OCI-LY7 (cell line): ENCODE measurements around the gene CFAP61. TPM values are rescaled to one million over a fixed set of nuclear protein-coding genes. Genes with fewer than 3 reads are reported as not detected.

Experiments
- BruUV-seq: library from RNA; stranded (reverse); fragments of 400-500 nt; replicated peaks from 2 replicates; lab custom pipeline; 2021; lab: Mats Ljungman, UMichigan
- CTCF ChIA-PET: fragments of 300-600 bp; sonication (Branson Sonifier 250); formaldehyde crosslinking; loops from one replicate; lab custom pipeline; 2022; ENCODE audit warnings: antibody characterized with exemption; ENCODE audit not compliant: unreplicated experiment; lab: Charles Lee
- POLR2A ChIA-PET: fragments of 300-600 bp; sonication (Branson Sonifier 250); formaldehyde crosslinking; loops from one replicate; lab custom pipeline; 2022; ENCODE audit warnings: antibody characterized with exemption; lab: Charles Lee
- DNase-seq: peaks from one replicate; pipeline ENCODE4 v3.0.0-alpha.2; 2015; ENCODE audit warnings: low spot score
- H2AFZ ChIP-seq: fragments of 200-600 bp; sonication (generic), shearing (Covaris generic); 2 replicates; pipeline ENCODE4 v1.6.1; 2014; ENCODE audit warnings: mild to moderate bottlenecking, antibody characterized with exemption, low read length, moderate library complexity
- H3K27ac ChIP-seq: fragments of 200-600 bp; sonication (generic); 2 replicates; pipeline ENCODE4 v1.5.1; 2014; ENCODE audit warnings: mixed run types, low read depth, mild to moderate bottlenecking, moderate library complexity, low read length, inconsistent platforms; ENCODE audit not compliant: poor library complexity, severe bottlenecking
- H3K36me3 ChIP-seq: fragments of 200-600 bp; sonication (generic); 2 replicates; pipeline ENCODE4 v1.6.1; 2014; ENCODE audit warnings: mild to moderate bottlenecking, antibody characterized with exemption, low read length, moderate library complexity, mixed read lengths; ENCODE audit not compliant: insufficient read depth
- H3K4me1 ChIP-seq: fragments of 200-600 bp; sonication (generic); 2 replicates; pipeline ENCODE4 v1.5.1; 2014; ENCODE audit warnings: mild to moderate bottlenecking, low read length; ENCODE audit not compliant: insufficient read depth, poor library complexity, severe bottlenecking
- H3K4me2 ChIP-seq: fragments of 200-600 bp; sonication (generic); 2 replicates; pipeline ENCODE4 v1.6.1; 2014; ENCODE audit warnings: mild to moderate bottlenecking, low read length
- H3K4me3 ChIP-seq: fragments of 200-600 bp; sonication (generic); 2 replicates; pipeline ENCODE4 v1.5.1; 2014; ENCODE audit warnings: mild to moderate bottlenecking, low read depth, low read length; ENCODE audit not compliant: poor library complexity, severe bottlenecking
- H3K79me2 ChIP-seq: fragments of 200-600 bp; sonication (generic); 2 replicates; pipeline ENCODE4 v1.6.1; 2016; ENCODE audit warnings: low read depth, mild to moderate bottlenecking, low read length, moderate library complexity, mixed read lengths; ENCODE audit not compliant: insufficient read depth
- H3K9me2 ChIP-seq: fragments of 200-600 bp; sonication (generic); 2 replicates; pipeline ENCODE4 v1.6.1; 2016; ENCODE audit warnings: mild to moderate bottlenecking, low read length, mixed read lengths; ENCODE audit not compliant: insufficient read depth
- H3K9me3 ChIP-seq: fragments of 200-600 bp; sonication (generic); 2 replicates; pipeline ENCODE4 v1.6.1; 2014; ENCODE audit warnings: mild to moderate bottlenecking, mixed run types, low read length, mixed read lengths
- H4K20me1 ChIP-seq: fragments of 200-600 bp; sonication (generic); 2 replicates; pipeline ENCODE4 v1.6.1; 2014; ENCODE audit warnings: mild to moderate bottlenecking, antibody characterized with exemption, low read length, moderate library complexity, mixed read lengths; ENCODE audit not compliant: insufficient read depth
- EZH2phosphoT487 ChIP-seq: fragments of 200-600 bp; sonication (generic); IDR thresholded peaks from 2 replicates; pipeline ENCODE4 v1.6.1; 2018; ENCODE audit warnings: low read depth, borderline replicate concordance, mild to moderate bottlenecking, mixed run types, antibody characterized with exemption, low read length, moderate library complexity, mixed read lengths
- intact Hi-C: fragments of 100-400 bp; cut with micrococcal nuclease; formaldehyde crosslinking; loops from one replicate; pipeline ENCODE4 v1.10.0; 2022; ENCODE audit not compliant: unreplicated experiment
- total RNA-seq, 2 experiments: library from RNA; depleted of rRNA in 1 of 2; stranded (reverse); fragments of >200 nt in 1 of 2; shearing (Covaris generic) in 1 of 2; gene quantifications; 2 replicates each; pipeline ENCODE4 v1.2.3, GENCODE V29; 2014 to 2022
- TF ChIP-seq, protein P1 (sequence below): fragments of 200-600 bp; sonication (generic); conservative IDR thresholded peaks from 2 replicates; pipeline ENCODE4 v1.5.1; 2014; ENCODE audit warnings: mild to moderate bottlenecking, antibody characterized with exemption, low read length, moderate library complexity, mixed read lengths

Gene CFAP61
- total RNA-seq, 2 experiments from 2014 or later: 0.06 TPM; not detected in 1

DNA sequence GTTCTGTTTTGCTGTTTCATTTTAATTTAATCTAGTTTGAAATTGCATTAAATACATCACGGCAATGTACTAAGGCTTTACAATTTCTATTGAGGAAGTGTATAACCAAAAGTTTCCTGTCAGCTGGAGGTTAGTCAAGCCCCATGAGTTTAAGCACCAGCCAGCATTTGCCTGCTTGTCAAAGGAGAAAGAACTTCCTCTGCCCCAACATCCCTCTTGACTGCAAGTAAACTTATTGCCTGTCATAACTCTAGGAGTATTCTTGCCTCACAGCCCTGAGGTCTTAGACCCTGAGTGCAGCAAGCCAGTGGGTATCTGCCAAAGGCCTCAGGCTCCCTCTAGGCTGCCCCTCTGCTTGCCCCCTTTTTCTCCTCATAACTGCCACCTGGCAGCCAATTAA is 208.8 kb downstream of the CFAP61 start:
- TF ChIP-seq, protein P1, sequence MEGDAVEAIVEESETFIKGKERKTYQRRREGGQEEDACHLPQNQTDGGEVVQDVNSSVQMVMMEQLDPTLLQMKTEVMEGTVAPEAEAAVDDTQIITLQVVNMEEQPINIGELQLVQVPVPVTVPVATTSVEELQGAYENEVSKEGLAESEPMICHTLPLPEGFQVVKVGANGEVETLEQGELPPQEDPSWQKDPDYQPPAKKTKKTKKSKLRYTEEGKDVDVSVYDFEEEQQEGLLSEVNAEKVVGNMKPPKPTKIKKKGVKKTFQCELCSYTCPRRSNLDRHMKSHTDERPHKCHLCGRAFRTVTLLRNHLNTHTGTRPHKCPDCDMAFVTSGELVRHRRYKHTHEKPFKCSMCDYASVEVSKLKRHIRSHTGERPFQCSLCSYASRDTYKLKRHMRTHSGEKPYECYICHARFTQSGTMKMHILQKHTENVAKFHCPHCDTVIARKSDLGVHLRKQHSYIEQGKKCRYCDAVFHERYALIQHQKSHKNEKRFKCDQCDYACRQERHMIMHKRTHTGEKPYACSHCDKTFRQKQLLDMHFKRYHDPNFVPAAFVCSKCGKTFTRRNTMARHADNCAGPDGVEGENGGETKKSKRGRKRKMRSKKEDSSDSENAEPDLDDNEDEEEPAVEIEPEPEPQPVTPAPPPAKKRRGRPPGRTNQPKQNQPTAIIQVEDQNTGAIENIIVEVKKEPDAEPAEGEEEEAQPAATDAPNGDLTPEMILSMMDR: no peak
- no peak for TF ChIP-seq EZH2phosphoT487
- Histone ChIP-seq H3K79me2 (no peaks in the 10 kb centered on the region), H3K4me3 (no peak overlapping the region), H3K27ac (no peak overlapping the region), H3K36me3 (no peaks in the 10 kb centered on the region), H4K20me1 (no peaks in the 10 kb centered on the region), H3K4me1 (no peaks in the 10 kb centered on the region), H3K4me2 (no peak overlapping the region), H3K9me2 (no peaks in the 10 kb centered on the region), H2AFZ (no peak overlapping the region), H3K9me3 (no peaks in the 10 kb centered on the region)
- peak; percentile 1 for DNase-seq
- intact Hi-C loops: no loop called here
- ChIA-PET POLR2A (interaction anchor here (1.1 kb wide), 1 partner anchor 10 kb away, joined by 4 read pairs; no protein-coding TSS in a partner anchor), CTCF (no interaction called here)
- no TSS peak for BruUV-seq

DNA sequence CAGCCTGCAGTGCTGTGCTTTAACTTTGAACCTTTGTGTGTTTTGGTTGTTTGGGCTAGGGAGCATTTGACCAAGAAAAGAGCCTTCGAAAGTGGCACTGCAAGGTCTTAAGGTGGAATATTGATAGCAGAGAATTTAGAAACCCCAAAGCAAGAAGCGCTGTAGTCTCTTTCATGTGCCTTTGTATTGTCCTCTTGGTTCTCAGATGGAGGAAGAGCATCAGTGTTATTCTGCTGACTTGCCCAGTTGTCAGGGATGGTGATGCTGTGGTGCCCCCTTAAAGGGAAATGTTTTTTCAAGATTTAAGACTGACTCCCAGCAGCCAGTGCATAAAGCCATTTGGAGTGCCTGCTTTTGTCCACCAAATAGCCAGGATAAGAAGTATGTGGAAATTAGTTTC is 212.9 kb downstream of the CFAP61 start:
- H3K4me3 ChIP-seq: no peak overlapping the region
- H3K27ac ChIP-seq: no peak overlapping the region
- H3K36me3 ChIP-seq: no peaks in the 10 kb centered on the region
- POLR2A ChIA-PET: interaction anchor here (0.6 kb wide), 1 partner anchor 231 kb away, joined by 4 read pairs; no protein-coding TSS in a partner anchor
- H3K9me3 ChIP-seq: no peaks in the 10 kb centered on the region
- no peak for TF ChIP-seq EZH2phosphoT487
- TF ChIP-seq, protein P1: no peak
- H3K79me2 ChIP-seq: no peaks in the 10 kb centered on the region
- DNase-seq: no peak
- H2AFZ ChIP-seq: no peak overlapping the region
- no peak overlapping the region for H3K4me2 ChIP-seq
- BruUV-seq: no TSS peak
- no peaks in the 10 kb centered on the region for H4K20me1 ChIP-seq
- CTCF ChIA-PET: no interaction called here
- no peaks in the 10 kb centered on the region for H3K4me1 ChIP-seq
- no peaks in the 10 kb centered on the region for H3K9me2 ChIP-seq
- intact Hi-C loops: no loop called here

DNA sequence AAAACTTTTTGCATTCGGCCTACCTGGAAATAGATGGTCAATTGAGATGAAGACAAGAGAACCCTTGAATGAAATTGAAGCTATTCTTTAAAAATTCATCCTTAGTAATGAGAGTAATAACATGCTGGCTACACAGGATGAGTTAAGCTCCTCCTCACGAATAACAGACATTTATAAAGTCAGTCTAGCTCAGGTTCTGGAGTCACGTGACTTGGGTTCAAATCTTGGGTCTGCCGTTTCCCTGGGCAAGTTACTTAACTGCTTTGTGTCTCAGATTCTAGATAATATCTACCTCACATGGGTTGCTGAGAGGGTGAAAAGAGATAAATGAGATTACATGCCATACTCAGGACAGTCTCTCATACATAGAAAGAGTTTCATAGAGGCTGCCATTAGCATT is 214.2 kb downstream of the CFAP61 start:
- BruUV-seq: no TSS peak
- intact Hi-C loops: no loop called here
- Histone ChIP-seq H2AFZ (no peak overlapping the region), H3K79me2 (no peaks in the 10 kb centered on the region), H3K9me2 (no peaks in the 10 kb centered on the region), H3K9me3 (no peaks in the 10 kb centered on the region), H3K4me3 (no peak overlapping the region), H3K27ac (no peak overlapping the region), H4K20me1 (no peaks in the 10 kb centered on the region), H3K4me1 (no peaks in the 10 kb centered on the region), H3K4me2 (no peak overlapping the region), H3K36me3 (no peaks in the 10 kb centered on the region)
- CTCF ChIA-PET: no interaction called here
- TF ChIP-seq, protein P1: no peak
- TF ChIP-seq EZH2phosphoT487: no peak
- DNase-seq: no peak
- POLR2A ChIA-PET: no interaction called here
